Activated effector memory CD4-positive, alpha-beta T cell treated with anti-CD3 and anti-CD28 coated beads, Interleukin-2, amount 50 U/mL, for 16 hours (primary cell): ENCODE results near the gene DEFB123.
"Not testable (repeated sequence)": the region's sequence is repeated elsewhere in the genome, so short reads cannot be mapped to it uniquely, and the experiment has no call there.

Source experiments
- DNase-seq: peaks from one replicate; pipeline ENCODE4 v3.0.0-alpha.2; 2020

Gene DEFB123, protein sequence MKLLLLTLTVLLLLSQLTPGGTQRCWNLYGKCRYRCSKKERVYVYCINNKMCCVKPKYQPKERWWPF

GRCh38 chr20:31440012-31440659 lies at the start of gene DEFB123:
DEFB123 (plus strand) TSS chr20:31440632; CDS start chr20:31440699, 67 bp downstream.
- no peak for DNase-seq

DNA sequence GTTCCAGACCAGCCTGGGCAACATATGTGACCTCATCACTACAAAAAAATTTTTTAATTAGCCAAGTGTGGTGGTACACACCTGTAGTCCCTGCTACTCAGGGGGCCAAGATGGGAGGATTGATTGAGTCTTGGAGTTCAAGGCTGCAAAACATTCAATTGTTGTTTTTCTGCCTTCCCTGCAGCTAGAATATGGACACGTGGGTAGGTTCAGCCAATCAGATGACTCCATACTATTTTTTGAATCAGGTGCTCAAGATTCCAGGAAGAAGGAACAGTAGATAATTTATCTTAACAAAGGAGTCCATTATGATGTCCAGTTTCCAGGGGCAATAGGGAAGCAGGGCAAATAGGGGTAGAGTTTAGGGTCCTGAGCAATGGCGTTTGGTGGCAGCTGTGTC lies 47.6 kb upstream of the DEFB123 start:
- no peak for DNase-seq

DNA sequence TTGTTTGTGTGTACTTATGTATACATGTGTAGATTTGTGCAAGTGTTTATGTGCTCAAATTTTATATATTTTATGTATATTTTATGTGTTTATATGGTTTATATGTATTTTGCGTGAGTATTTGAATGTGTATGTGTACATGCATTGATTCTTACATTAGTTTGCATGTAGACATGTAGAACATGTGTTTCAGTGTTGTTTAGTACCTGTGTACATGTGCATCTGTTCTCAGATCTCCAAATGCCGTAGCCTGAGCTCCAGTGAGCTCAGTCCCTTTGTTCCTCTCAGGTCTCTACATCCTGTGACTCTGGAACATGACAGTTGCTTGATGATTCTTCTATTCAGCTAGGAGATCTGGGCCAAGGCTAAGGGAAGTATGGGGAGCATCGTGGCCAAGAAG lies 45.5 kb upstream of the DEFB123 start:
- no peak for DNase-seq

- no peak for DNase-seq
These were observed 36.5 kb upstream of the DEFB123 start for GRCh38 chr20:31403886-31404285.

DNA sequence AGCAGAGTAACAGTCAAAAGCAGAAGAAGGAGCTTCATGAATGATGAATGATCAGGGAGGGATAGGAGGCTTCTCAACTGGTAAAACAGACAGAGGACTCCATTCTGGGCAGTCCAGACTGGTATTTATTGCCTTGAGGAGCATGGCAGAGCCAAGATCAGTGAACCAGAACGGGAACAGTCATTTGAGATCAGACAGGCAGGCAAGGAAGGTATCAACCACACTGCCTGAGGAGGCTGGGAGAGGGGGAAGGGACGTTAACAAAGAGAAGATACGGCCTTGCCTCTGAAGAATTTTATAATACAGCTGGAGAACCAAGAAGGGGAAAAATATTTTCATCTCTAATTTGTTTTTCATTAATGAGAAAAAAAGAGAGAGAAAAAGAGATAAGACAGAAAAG lies 34.3 kb upstream of the DEFB123 start, which contains the start of gene DEFB121:
TSS of gene DEFB121 (minus strand) at position 101 of the 400 bp plus-strand sequence. CDS start at position 38, 63 bp downstream.
- DNase-seq: no peak

GRCh38 chr20:31410011-31410410 lies 30.4 kb upstream of the DEFB123 start:
- no peak for DNase-seq

GRCh38 chr20:31414381-31414780 lies 26.1 kb upstream of the DEFB123 start:
- DNase-seq: no peak

DNA sequence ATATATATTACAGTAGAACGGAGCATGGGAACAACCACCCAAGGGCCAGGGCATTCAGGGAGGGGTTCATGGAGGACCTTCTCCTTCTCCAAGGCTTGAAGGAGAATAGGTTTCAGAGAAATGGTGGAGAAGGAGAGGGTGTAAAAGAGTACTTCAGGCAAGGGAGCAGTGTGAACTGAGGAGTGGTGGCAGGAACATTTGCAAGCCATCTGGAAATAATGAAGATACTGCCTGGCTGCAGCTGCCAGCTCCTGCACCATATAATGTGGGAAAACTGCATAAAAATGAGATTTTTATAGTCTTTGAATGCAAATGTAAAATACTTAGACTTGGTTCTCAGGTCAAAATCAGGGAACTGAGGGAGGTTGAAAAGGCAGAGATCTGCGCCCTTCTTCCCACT lies 24.8 kb upstream of the DEFB123 start:
- no peak for DNase-seq

- DNase-seq: no peak
These were observed 22.1 kb upstream of the DEFB123 start for GRCh38 chr20:31418307-31418706.

- DNase-seq: no peak
These were observed 14.6 kb upstream of the DEFB123 start for GRCh38 chr20:31425797-31426196.

- DNase-seq: not testable (repeated sequence)
These were observed 13.4 kb upstream of the DEFB123 start for GRCh38 chr20:31426891-31427551.

- DNase-seq: not testable (repeated sequence)
These were observed 12.9 kb upstream of the DEFB123 start for GRCh38 chr20:31427576-31427975.

GRCh38 chr20:31430568-31431115 lies 9.8 kb upstream of the DEFB123 start:
- no peak for DNase-seq

GRCh38 chr20:31446084-31446819 lies 5.8 kb downstream of the DEFB123 start:
- DNase-seq: no peak

GRCh38 chr20:31449511-31450414 lies 9.3 kb downstream of the DEFB123 start:
- no peak for DNase-seq

- no peak for DNase-seq
These were observed 12.1 kb downstream of the DEFB123 start for GRCh38 chr20:31452575-31452974.

GRCh38 chr20:31454361-31454760 lies 13.9 kb downstream of the DEFB123 start:
- DNase-seq: no peak

GRCh38 chr20:31470946-31471345 lies 30.5 kb downstream of the DEFB123 start:
- peak; percentile 2 for DNase-seq

GRCh38 chr20:31472395-31473330 lies 32.2 kb downstream of the DEFB123 start:
- DNase-seq: no peak

DNA sequence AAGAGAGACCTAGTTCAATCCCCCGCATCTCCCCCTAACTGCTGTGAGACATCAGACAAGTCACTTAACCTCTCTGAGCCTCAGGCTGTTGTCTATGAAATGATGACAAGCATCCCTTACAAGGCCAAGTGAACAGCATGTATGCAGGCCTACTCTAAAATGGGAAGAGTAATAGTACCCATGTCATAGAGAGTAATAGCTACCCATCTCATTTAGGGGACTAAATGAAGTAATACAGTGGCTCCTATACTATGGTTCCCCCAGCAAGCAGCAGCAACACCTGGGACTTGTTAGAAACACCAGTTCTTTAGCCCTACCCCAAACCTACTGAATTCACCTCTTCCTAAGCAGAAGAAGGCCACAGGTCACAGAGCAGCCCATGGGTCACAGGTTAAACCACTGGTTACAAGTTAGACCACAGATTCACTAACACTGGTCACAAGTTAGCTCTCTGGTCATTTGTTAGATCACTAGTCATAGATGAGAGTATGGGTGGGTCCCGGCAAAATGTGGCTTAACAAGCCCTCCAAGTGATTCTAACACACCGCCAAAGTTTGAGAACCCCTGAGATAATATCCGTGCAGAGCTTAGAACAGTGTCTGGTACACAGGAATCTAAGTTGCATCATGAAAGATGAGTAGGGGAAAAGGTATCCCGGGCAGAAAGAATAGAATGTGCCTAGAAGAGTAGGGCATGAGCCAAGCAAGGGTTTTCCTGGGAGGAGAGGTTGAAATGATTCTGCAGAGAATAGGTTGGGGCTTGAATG lies 33.1 kb downstream of the DEFB123 start:
- no peak for DNase-seq
